Measurements from ENCODE around the gene C1orf35.
A peak's percentile ranks its signal among the peaks of the same experiment; 100 is the strongest.

The C1orf35 gene

DNA sequence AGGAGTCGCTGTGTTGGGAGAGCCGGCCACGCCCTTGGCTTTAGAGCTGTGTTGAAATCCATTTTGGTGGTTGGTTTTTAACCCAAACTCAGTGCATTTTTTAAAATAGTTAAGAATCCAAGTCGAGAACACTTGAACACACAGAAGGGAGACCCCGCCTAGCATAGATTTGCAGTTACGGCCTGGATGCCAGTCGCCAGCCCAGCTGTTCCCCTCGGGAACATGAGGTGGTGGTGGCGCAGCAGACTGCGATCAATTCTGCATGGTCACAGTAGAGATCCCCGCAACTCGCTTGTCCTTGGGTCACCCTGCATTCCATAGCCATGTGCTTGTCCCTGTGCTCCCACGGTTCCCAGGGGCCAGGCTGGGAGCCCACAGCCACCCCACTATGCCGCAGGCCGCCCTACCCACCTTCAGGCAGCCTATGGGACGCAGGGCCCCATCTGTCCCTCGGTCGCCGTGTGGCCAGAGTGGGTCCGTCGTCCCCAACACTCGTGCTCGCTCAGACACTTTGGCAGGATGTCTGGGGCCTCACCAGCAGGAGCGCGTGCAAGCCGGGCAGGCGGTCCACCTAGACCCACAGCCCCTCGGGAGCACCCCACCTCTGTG is 4.7 kb downstream of the C1orf35 start:
- no peak overlapping the region for H3K4me3 ChIP-seq (ENCODE audit: low read length)
- no peak for DNase-seq (ENCODE audit: low read depth, low spot score)

DNA sequence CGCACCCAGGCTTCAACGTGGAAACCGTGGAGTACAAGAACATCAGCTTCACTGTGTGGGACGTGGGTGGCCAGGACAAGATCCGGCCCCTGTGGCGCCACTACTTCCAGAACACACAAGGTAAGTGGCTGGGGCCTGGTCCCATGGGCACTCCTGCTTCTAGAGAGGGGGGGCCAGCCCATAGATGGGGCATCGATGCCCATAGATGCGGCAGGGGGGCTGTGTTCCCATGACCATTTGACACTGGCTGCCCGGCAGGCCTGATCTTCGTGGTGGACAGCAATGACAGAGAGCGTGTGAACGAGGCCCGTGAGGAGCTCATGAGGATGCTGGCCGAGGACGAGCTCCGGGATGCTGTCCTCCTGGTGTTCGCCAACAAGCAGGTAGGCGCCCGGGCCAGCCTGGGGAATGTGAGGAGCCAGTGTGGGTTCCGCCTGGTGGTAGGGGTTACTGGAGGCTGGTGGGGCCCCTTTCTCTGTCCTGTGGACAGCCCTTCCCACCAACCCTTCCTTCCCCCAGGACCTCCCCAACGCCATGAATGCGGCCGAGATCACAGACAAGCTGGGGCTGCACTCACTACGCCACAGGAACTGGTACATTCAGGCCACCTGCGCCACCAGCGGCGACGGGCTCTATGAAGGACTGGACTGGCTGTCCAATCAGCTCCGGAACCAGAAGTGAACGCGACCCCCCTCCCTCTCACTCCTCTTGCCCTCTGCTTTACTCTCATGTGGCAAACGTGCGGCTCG is 5.6 kb downstream of the C1orf35 start:
- no peak for DNase-seq (ENCODE audit: low read depth, low spot score)

DNA sequence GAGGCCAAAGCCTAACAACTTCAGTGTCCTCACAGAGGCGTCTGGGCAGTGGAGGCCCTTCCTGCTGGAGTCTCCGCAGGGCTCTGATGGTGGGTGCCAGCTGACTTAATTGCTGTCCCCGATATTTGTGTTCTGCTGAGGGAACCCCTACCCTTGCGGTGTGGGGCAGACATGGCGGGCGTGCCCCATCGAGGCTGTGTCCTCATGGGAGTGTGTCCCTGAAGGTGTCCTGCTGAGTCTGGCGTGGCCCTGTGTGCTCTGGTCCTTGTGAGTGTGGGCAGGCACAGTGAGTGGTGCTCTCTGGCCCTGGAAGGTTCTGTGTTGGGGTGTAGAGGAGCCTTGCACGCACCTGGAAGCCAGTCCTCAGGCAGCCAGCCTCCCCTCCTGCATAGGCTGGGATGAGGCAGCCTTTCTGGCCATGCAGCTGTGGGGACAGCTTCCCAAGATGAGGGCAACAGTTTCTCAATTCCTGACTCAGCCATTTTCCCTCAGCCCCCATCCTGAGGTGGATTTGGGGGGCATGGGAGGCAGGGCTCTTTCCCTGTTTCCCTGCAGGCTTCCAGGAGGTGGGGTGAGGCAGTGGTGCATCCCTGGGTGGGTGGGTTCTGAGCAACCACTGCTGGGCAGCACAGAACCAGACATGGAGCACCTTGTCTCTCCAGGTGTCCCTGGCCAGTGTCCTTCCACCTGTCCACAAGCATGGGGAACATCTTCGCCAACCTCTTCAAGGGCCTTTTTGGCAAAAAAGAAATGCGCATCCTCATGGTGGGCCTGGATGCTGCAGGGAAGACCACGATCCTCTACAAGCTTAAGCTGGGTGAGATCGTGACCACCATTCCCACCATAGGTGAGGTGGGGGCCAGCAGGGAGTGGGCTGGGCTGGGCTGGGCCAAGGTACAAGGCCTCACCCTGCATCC is 6.5 kb downstream of the C1orf35 start:
- no peak for DNase-seq (ENCODE audit: low read depth, low spot score)
- H3K4me3 ChIP-seq (ENCODE audit: low read length) = no peak overlapping the region

More for the DNA sequence above, 5.6 kb downstream of the C1orf35 start:
- H3K4me3 ChIP-seq (ENCODE audit: low read length) = no peak overlapping the region

DNA sequence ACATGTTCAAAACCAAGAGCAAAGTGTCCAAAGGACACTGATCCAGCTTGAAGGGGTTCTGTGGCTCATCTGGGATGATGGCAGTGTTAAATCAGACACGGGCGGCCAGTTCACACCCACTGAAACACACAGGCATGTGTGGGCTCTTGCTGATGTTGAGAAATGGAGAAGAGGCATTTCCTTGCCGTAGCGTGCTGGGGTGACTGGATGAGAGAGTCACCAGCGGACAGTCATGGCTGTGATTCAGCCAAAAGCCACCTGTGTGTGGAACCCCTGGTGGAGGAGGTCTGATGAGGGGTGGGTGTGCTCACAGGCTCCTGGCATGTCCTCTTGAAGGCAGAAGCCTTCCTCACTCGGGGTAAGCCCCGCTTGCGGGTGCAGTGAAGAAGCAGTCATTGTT is 7.2 kb downstream of the C1orf35 start:
- no peak for DNase-seq (ENCODE audit: low read depth, low spot score)

DNA sequence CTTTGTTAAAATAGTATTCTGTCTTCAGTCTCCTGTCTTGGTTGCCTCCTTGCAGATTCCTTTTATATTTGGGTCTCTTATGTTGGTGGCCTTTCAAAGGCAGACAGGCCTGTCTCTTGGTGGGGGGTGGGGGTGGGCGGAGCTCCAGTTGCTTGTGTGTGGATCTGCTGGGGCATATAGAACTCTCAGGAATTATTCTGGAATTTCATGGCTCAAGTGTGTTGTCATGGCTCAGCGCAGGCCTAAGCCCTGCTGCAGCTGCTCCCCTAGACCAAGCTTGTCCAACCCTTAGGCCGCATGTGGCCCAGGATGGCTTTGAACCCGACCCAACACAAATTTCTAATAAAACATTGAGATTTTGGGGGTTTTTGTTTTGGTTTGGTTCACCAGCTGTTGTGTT is 8.0 kb downstream of the C1orf35 start:
- no peak overlapping the region for H3K4me3 ChIP-seq (ENCODE audit: low read length)
- no peak for DNase-seq (ENCODE audit: low read depth, low spot score)

More for the DNA sequence above, 7.2 kb downstream of the C1orf35 start:
- H3K4me3 ChIP-seq (ENCODE audit: low read length) = no peak overlapping the region

DNA sequence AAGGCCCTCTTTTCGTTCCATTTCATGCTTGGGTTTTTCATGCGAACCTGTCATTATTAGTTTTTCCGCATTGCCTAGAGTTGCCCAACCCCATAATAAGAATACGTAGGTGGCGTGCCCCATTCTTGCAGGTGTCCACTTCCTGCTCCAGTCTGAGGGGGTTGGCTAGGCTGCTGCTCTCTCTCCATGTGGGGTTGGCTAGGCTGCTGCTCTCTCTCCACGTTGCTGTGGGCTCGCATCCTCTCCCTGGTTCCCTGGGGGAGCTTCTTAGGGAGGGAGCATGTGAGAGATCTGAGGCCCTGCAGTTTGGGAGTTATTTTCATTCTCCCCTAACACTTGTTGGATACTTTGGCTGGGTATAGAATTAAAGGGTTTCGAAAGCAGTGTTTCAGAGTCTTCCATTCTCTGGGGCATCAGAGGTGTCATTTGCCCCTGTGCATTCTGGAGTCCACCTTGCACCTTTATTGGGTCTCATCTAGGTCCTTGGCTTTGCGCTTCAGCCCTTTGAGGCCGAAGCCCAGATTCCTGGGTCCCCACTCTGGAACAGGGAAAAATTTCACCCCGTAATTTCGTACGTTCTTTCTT is 8.6 kb downstream of the C1orf35 start:
- DNase-seq (ENCODE audit: low read depth, low spot score) = no peak
- no peak overlapping the region for H3K4me3 ChIP-seq (ENCODE audit: low read length)

DNA sequence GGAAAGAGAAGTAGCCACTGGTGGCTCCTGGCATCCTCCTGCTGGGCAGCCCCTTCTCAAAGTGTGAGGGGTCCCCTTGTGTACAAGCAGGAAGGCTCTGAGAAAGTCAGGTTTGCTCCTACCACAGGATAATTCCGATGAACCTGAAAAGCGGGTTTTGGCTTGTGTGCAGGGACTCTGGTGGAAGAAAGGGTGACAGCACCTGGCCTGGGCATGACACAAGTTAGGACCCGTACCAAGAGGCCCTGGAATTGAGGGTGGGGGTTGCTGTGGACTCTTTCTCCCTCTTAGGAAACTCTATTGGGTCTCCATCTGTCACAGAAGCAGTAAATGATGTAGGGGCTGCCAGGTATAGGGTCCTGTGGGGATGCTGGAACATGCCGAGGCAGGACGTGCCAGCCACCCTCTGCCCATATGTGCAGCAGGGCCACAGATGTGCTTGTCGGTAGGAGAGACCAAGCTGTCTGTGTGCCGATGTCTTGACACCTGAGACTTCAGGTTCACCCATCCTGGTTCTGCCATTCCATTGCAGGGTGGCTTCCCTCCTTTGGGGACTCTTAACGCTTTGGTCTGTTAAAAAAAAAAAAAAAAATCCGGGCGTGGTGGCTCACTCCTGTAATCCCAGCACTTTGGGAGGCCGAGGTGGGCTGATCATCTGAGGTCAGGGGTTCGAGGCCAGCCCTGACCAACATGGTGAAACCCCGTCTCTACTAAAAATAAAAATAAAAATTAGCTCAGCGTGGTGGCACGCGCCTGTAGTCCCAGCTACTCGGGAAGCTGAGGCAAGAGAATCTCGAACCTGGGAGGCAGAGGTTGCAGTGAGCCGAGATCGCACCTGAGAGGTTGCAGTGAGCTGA is 9.8 kb downstream of the C1orf35 start:
- no peak overlapping the region for H3K4me3 ChIP-seq (ENCODE audit: low read length)
- no peak for DNase-seq (ENCODE audit: low read depth, low spot score)

DNA sequence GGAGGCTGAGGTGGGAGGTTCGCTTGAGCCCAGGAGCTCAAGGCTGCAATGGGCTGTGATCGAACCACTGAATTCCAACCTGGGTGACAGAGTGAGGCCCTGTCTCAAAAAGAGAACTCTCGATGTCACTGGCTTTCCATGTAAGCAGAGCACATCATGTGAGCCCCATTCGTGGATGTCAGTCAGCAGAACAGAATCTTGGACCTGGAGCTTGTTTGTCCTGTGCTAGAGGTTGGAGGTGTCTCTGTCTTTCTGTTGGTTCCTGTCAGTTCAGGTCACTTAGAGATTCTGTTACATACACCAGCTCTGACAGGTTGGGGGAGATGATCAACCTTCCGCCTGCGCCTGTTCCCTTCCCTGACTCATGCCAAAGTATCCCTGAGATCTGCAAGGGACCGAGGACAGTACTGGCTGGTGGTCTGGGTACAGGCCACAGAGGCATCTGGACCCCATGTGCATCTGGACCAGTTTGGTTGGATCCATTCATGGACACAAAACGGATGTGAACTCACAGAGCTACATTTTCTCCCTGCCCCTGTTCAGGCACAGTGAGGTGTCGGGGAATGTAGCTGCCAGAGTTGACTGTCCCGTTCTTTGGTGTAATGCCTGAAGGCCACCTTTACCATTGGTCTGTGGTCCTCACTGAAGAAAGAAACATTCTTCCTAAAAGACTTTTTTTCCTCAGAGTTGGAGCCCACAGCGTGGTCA is 10.6 kb downstream of the C1orf35 start:
- no peak overlapping the region for H3K4me3 ChIP-seq (ENCODE audit: low read length)
- DNase-seq (ENCODE audit: low read depth, low spot score) = no peak

DNA sequence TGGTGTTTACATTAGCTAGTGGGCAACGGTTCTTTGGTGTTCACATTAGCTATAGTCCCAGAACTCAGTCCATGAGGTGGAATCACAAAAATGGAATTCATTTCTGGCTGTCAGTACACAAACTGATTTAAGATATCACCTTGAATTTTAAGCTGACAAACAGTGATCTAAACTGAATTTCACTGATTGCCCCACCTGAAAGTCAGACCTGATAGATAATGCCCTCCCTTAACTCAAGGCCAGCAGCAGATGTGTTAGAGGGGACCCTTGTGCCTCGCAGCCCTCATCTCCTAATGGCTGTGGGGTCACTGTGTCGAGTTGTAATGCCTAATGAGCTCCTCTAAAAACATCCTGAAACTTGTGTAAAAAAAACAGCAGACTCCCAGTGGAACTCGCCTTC is 12.0 kb downstream of the C1orf35 start:
- no peak for DNase-seq (ENCODE audit: low read depth, low spot score)
- no peak overlapping the region for H3K4me3 ChIP-seq (ENCODE audit: low read length)

DNA sequence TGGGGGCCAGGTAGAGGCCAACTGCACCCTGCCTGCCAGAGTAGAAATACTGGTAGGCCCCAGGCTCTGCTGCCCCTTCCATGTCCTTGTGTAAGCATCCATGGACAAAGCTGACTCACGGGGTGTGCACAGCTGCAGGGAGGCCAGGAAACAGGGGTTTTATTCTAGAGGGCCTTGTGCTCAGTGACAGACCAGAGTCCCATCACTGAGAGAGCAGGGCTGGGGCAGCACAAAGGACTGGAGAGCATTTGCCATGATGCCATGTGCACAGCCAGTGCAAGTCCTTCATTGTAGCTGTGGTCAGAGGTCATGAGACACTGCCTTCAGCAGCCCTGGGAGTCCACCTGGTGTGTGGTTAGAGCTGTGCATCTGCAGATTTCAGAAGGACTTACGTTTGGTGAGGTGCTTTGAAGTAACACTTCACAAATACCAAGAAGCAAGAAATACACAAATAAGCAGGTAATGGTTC is 12.5 kb downstream of the C1orf35 start:
- H3K4me3 ChIP-seq (ENCODE audit: low read length) = no peak overlapping the region
- DNase-seq (ENCODE audit: low read depth, low spot score) = no peak

DNA sequence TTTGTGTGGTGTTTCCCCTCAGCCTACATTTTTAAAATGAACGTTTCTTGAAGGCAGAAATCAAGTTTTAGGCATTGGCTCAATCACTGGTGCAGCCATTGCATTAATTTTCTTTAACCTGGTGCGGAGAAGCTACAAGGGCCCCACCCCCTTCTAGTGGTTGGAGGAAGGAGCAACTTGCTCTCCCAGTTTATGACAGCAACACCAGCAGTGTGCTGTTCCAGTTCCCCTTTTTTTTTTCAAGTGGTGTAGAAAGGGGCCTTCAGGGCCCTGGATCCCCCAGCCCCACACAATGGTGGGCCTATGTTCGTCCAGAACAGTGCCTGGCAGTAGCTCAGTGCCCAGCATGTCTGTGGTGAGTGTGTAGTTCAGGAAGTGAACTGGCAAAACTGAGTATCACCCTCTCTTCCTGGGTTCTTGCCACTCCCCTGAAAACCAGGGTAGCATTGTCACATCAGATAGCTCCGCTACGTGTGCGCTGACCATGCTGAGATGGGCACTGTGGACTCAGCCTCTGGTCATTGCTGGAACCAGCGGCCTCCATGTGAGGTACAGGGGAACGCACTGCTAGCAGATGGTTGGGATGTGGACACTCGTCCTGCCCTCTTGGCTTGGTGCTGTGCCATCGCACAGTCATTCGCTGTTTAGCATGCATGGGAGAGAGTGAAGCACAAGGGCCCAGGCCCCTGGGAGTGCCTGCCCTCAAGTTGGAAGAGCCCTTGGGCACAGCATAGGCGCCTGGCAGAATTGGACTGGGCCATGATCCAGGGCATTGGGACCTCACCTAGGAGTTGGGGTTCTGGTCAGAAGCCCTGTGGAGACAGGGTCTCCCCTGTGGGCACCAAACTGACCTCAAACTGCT is 13.4 kb downstream of the C1orf35 start:
- DNase-seq (ENCODE audit: low read depth, low spot score) = no peak
- no peak overlapping the region for H3K4me3 ChIP-seq (ENCODE audit: low read length)

DNA sequence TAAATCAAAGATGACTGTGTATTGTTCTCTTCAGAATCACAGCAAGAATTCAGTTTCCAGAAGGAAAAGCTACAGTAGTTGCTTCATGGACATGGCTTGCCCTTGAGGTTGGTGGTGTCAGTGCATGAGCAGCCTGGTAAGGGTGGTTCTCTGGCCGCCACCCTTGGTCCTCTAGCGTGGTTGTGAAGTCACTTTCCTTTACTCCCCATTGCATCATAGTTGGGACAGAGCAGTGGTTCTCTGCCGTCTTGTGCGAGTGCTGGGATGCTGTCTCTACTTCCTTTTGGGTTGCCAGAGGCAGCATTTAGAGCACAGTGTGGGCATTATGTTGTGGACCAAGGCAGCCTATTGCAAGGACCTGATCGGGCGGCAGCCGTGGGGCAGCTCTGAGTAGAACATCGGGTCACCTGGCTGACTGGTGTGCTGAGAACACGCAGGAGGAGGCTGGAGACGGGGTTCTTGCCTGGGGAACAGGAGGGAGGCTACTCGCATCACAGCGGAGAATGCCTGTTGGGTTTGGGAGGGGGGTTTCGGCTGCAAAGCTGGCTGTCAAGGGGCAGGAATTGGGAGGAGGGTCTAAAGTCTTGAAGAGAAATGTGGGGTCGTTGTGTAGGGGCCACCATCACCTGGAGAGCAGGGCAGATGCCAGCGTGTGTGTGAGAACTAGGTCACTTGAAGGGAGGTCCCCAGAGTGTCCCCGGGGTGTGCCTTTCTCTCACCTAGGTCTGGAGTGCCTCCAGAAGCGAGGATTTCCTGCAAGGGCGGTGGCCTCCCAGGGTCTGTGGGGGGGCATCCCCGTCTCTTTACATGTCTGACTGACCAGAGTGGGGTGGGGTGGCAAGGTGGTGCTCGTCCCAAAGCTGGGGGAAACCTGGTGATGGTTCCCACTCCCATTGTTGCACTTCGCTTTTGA is 14.3 kb downstream of the C1orf35 start:
- DNase-seq (ENCODE audit: low read depth, low spot score) = no peak
- H3K4me3 ChIP-seq (ENCODE audit: low read length) = no peak overlapping the region

DNA sequence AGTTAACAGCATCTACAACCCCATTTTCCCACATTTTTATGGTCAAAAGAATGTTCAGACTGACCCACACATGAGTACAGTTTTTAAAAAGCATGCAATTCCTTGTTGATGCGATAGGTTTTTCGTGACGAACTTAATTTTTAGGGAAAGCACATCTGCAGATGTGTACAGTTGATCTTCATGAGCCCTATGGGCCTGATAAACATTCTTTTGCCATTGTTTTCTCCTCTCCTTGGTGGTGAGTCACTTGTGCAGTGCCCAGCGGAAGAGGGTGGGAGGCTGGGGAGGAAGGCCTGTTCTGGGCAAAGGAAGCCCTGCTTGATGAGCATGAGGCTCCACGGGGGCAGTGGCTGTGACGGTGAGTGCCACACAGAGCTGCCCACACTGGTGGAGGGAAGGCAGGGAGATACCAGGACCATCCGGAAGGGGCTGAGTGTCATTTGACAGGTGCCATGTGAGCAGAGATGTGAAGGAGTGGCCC is 15.3 kb downstream of the C1orf35 start:
- H3K4me3 ChIP-seq (ENCODE audit: low read length) = no peak overlapping the region

DNA sequence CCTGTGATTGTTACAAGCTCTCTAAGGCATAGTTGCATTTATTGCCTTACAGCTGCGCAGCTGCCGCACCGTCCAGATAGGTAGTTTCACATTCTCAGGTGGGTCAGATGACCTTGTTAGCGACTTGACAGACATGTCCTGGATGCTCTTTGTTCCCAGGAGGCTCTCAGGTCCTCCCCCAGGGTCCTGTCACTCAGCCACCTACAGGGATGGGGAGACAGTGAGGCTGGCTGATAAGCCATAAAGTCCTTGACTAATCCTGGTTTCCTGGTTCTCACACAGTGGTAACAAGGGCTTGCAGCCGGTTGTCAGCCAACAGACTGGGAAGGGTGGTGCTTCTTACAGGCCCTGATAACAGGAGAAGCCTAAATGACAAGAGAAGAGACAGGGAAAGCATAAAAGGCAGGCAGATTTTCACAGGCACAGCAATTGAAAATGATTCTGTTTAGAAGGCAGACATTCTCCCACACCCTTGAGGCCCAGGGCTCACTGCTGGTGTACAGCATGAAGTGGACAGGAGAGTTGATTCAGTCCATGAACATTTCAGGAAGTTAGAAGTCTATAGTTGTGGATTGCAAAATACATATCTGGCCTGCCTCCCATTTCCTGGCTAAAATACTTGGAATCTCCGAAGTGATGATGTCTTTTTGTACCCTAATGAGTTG is 17.7 kb downstream of the C1orf35 start:
- DNase-seq (ENCODE audit: low read depth, low spot score) = no peak
- no peak overlapping the region for H3K4me3 ChIP-seq (ENCODE audit: low read length)

More for the DNA sequence above, 15.3 kb downstream of the C1orf35 start:
- no peak for DNase-seq (ENCODE audit: low read depth, low spot score)

DNA sequence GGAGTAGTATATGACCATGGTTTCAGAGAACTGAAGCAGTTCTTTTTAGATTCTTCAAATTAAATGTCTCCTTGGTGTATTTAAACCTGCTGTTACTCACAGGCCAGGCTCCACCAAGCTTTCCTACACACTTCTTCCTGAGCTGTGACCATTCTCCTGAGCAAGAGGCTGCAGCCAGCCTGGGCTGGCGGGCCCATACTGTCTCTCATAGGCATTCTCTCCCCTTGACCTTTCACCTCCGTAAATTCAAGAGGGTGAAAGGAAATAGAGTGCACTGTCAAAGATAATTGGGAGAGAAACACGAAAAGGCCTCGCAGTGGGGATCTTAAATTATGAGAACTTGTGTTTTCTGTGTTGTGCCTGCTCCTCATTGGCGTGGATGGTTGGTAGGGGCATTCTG is 18.3 kb downstream of the C1orf35 start:
- no peak for DNase-seq (ENCODE audit: low read depth, low spot score)
- H3K4me3 ChIP-seq (ENCODE audit: low read length) = no peak overlapping the region

DNA sequence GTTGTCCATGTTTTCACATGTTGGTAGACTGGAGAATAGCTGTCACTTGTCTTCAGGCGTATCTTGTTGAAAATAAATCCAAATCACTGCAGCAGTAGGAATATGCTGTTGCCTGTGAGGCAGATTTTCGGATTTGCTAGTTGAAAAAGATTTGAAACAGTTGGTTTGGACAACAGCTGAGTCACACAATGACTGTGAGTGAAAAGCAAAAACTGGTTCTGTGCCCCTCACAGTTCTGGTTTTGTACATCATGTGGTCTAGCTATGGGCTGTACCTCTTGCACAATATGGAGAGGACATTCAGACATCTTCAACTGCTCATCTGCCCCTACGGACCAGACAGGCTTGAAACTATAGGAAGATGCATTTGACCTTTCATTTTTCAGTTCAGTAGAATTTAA is 18.8 kb downstream of the C1orf35 start:
- DNase-seq (ENCODE audit: low read depth, low spot score) = no peak
- H3K4me3 ChIP-seq (ENCODE audit: low read length) = peak overlapping the region; percentile 96
